ENCODE results near the gene TAF1L.

TAF1L gene

GRCh38 chr9:32590476-32590875 lies 45.0 kb downstream of the TAF1L start:
- DNase-seq: no peak

- DNase-seq: peak; percentile 29
Observed at GRCh38 chr9:32589083-32589723, 46.3 kb downstream of the TAF1L start.

GRCh38 chr9:32587901-32588300 lies 47.6 kb downstream of the TAF1L start:
- DNase-seq: no peak

GRCh38 chr9:32584784-32585183 lies 50.7 kb downstream of the TAF1L start:
- no peak for DNase-seq

GRCh38 chr9:32581512-32582143 lies 53.8 kb downstream of the TAF1L start:
- DNase-seq: peak; percentile 48

- DNase-seq: no peak
Observed at GRCh38 chr9:32580631-32581300, 54.7 kb downstream of the TAF1L start.

- DNase-seq: peak; percentile 83
Observed at GRCh38 chr9:32579706-32580331, 55.6 kb downstream of the TAF1L start.

Data from CD4-positive, alpha-beta T cell treated with Interleukin-4 for 4 hours (primary cell).